DOHH2 (cell line): ENCODE results near the gene IFNA1.
A peak's percentile ranks its signal among the peaks of the same experiment; 100 is the strongest.

Experiments
- H3F3A ChIP-seq: fragments of 200-600 bp; sonication (generic), shearing (Covaris generic); 2 replicates; pipeline ENCODE4 v1.6.0; 2016; ENCODE audit warnings: antibody characterized with exemption, mild to moderate bottlenecking; ENCODE audit not compliant: control insufficient read depth, insufficient read depth
- H3K27ac ChIP-seq: fragments of 200-600 bp; sonication (generic); 2 replicates; pipeline ENCODE4 v1.5.1; 2014; ENCODE audit warnings: low read depth, mild to moderate bottlenecking, low read length, moderate library complexity
- H3K27me3 ChIP-seq: fragments of 200-600 bp; sonication (generic); 2 replicates; pipeline ENCODE4 v1.6.1; 2014; ENCODE audit warnings: mild to moderate bottlenecking, low read length, mixed read lengths; ENCODE audit not compliant: control insufficient read depth
- H3K36me3 ChIP-seq: fragments of 200-600 bp; sonication (generic); 2 replicates; pipeline ENCODE4 v1.6.1; 2014; ENCODE audit warnings: mild to moderate bottlenecking, low read length, moderate library complexity, mixed read lengths; ENCODE audit not compliant: control insufficient read depth
- H3K4me1 ChIP-seq: fragments of 200-600 bp; sonication (generic); 2 replicates; pipeline ENCODE4 v1.6.1; 2014; ENCODE audit warnings: mild to moderate bottlenecking, low read length, mixed read lengths; ENCODE audit not compliant: control insufficient read depth
- H3K4me2 ChIP-seq: fragments of 200-600 bp; sonication (generic); 2 replicates; pipeline ENCODE4 v1.6.0; 2014; ENCODE audit warnings: mild to moderate bottlenecking, low read length, moderate library complexity
- H3K4me3 ChIP-seq: fragments of 200-600 bp; sonication (generic); 2 replicates; pipeline ENCODE4 v1.5.1; 2014; ENCODE audit warnings: mild to moderate bottlenecking, low read length, mixed read lengths
- H3K79me2 ChIP-seq: fragments of 200-600 bp; sonication (generic); 2 replicates; pipeline ENCODE4 v1.6.1; 2014; ENCODE audit warnings: mild to moderate bottlenecking, low read length, mixed read lengths; ENCODE audit not compliant: control insufficient read depth
- H3K9me2 ChIP-seq: fragments of 200-600 bp; sonication (generic); replicated peaks from 2 replicates; pipeline ENCODE4 v1.6.1; 2014; ENCODE audit warnings: mild to moderate bottlenecking, low read length, mixed read lengths; ENCODE audit not compliant: control insufficient read depth
- H3K9me3 ChIP-seq: fragments of 200-600 bp; sonication (generic); 2 replicates; pipeline ENCODE4 v1.6.1; 2014; ENCODE audit warnings: antibody characterized with exemption, low read length, mixed read lengths; ENCODE audit not compliant: control insufficient read depth, insufficient read depth
- H4K20me1 ChIP-seq: fragments of 200-600 bp; sonication (generic); 2 replicates; pipeline ENCODE4 v1.6.0; 2014; ENCODE audit warnings: low read depth, mild to moderate bottlenecking, antibody characterized with exemption, low read length, moderate library complexity; ENCODE audit not compliant: control insufficient read depth, insufficient read depth
- CTCF ChIP-seq: fragments of 200-600 bp; sonication (generic); IDR thresholded peaks from one replicate; pipeline ENCODE4 v1.5.1; 2014; ENCODE audit warnings: antibody characterized with exemption, mild to moderate bottlenecking, low read depth, low read length; ENCODE audit not compliant: poor library complexity, severe bottlenecking
- EZH2phosphoT487 ChIP-seq: fragments of 200-600 bp; sonication (generic); IDR thresholded peaks from 2 replicates; pipeline ENCODE4 v1.6.1; 2017; ENCODE audit warnings: borderline replicate concordance, mild to moderate bottlenecking, antibody characterized with exemption, low read length, moderate library complexity, mixed read lengths

Gene IFNA1

GRCh38 chr9:21455320-21455719 is 15.1 kb downstream of the IFNA1 start:
- Histone ChIP-seq H3K79me2 (no peaks in the 10 kb centered on the region), H3K4me2 (no peak overlapping the region), H3K9me2 (no peaks in the 10 kb centered on the region), H3K27me3 (peaks cover 3% of the 10 kb centered on the region; the same call in 1 of the 2 replicates), H3K9me3 (no peaks in the 10 kb centered on the region), H3K4me3 (no peak overlapping the region), H3K27ac (no peak overlapping the region), H3K36me3 (no peaks in the 10 kb centered on the region), H3K4me1 (no peaks in the 10 kb centered on the region), H4K20me1 (no peaks in the 10 kb centered on the region), H3F3A (no peaks in the 10 kb centered on the region)
- TF ChIP-seq EZH2phosphoT487 (no peak), CTCF (peak; percentile 46)

- Histone ChIP-seq H3K4me1 (no peaks in the 10 kb centered on the region), H3F3A (no peaks in the 10 kb centered on the region)
- no peak for TF ChIP-seq EZH2phosphoT487
- no peak for TF ChIP-seq CTCF
These were observed 21.1 kb downstream of the IFNA1 start for GRCh38 chr9:21461377-21461776.

GRCh38 chr9:21465138-21465537 is 24.9 kb downstream of the IFNA1 start:
- no peak overlapping the region for H3K4me3 ChIP-seq
- H4K20me1 ChIP-seq: no peaks in the 10 kb centered on the region
- no peak overlapping the region for H3K4me2 ChIP-seq
- no peaks in the 10 kb centered on the region for H3F3A ChIP-seq
- no peak overlapping the region for H3K27ac ChIP-seq
- H3K79me2 ChIP-seq: no peaks in the 10 kb centered on the region
- H3K9me3 ChIP-seq: no peaks in the 10 kb centered on the region
- no peak for TF ChIP-seq EZH2phosphoT487
- no peak for TF ChIP-seq CTCF
- H3K27me3 ChIP-seq: 0 out of 2 replicates have a peak, but pooled peaks cover 3% of the 10 kb centered on the region
- no peaks in the 10 kb centered on the region for H3K4me1 ChIP-seq
- no peaks in the 10 kb centered on the region for H3K36me3 ChIP-seq
- no peaks in the 10 kb centered on the region for H3K9me2 ChIP-seq

More at GRCh38 chr9:21461377-21461776, 21.1 kb downstream of the IFNA1 start:
- Histone ChIP-seq H3K9me3 (no peaks in the 10 kb centered on the region), H3K4me2 (no peak overlapping the region), H3K27me3 (0 out of 2 replicates have a peak, but pooled peaks cover 3% of the 10 kb centered on the region), H3K36me3 (no peaks in the 10 kb centered on the region), H3K27ac (no peak overlapping the region), H3K4me3 (no peak overlapping the region), H4K20me1 (no peaks in the 10 kb centered on the region), H3K79me2 (no peaks in the 10 kb centered on the region), H3K9me2 (no peaks in the 10 kb centered on the region)
